Measurements from ENCODE around the gene MPRIP. TPM values are rescaled to one million over a fixed set of nuclear protein-coding genes. Genes with fewer than 3 reads are reported as not detected.

The MPRIP gene
- total and polyA plus RNA-seq, 2 donors (not counting 3 experiments of a cell fraction or from before 2014, with no cell fraction given) = 94.6 to 246 TPM

DNA sequence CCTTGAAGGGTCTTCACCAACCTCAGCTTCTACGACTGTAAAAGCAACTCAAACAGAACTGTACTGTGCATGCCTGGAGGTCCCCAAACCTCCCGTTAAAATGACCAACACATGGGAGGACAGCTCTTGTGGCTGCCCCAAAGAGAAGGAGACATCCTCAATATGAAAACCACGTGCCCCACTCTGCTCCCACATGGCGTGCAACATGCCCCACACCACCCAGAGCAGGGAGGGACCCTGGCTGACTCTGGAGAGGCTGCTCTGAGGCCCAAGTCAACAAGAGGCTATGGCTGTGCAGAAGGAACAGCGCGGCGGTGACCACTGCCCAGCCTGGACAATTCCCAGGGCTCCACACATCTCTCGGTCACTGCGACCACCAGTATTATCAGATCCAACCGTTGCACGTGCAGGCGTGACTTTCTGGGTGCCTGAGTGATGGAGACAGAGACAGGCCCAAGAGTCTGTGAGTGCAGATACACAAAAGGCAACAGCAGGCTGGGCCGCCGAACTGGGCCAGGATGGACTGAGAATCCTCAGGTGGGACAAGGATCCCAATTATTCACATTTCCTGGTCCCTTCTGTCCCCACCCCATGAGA lies 162.5 kb downstream of the MPRIP start:
- H3K9ac ChIP-seq (replicated peaks; ENCODE audit: extremely low read depth, insufficient read depth, low read length) = no peak overlapping the region
- dilution Hi-C loops (cut with MboI; ENCODE audit: extremely low pct_ligation_motif_present, low sequenced_read_pairs) (no loop called here), intact Hi-C loops (cut with micrococcal nuclease) (loop anchor here (1.0 to 5.0 kb wide), 4 partner anchors 7 to 613 kb away; no protein-coding TSS in a partner anchor)
- H3K9me1 ChIP-seq (replicated peaks; ENCODE audit: control insufficient read depth, extremely low read depth, insufficient read depth, low read length) = no peaks in the 10 kb centered on the region
- peak overlapping the region; percentile 86 for H3K4me2 ChIP-seq (ENCODE audit: insufficient read depth, low read length)
- H4K20me1 ChIP-seq (replicated peaks; ENCODE audit: control insufficient read depth, extremely low read depth, insufficient read depth, low read length) = no peaks in the 10 kb centered on the region
- BruUV-seq (replicated peaks) = no TSS peak
- ChIA-PET CTCF (interaction anchor here (1.1 to 2.5 kb wide), 3 partner anchors 13 to 204 kb away, joined by 3 to 8 read pairs (median 5); no protein-coding TSS in a partner anchor), POLR2A (no interaction called here)
- no peaks in the 10 kb centered on the region for H3K36me3 ChIP-seq (ENCODE audit: control insufficient read depth in 2 of 2, extremely low read depth in 1 of 2, insufficient read depth in 2 of 2, low read length in 2 of 2)
- H2AFZ ChIP-seq (ENCODE audit: low read depth, low read length) = no peak overlapping the region
- H3K4me3 ChIP-seq (replicated peaks in 1 of 3; ENCODE audit: insufficient read depth in 1 of 3, low read depth in 1 of 3, low read length in 3 of 3) = peak overlapping the region in 2 of 3 experiments; percentile 36 to 53
- no peak for DNase-seq (ENCODE audit: low read depth, low spot score)
- TF ChIP-seq FOS (IDR thresholded peaks at IDR 0.05; ENCODE audit: borderline replicate concordance, insufficient read depth, low read length) = no peak
- TF ChIP-seq EZH2 (IDR thresholded peaks at IDR 0.05; ENCODE audit: borderline replicate concordance, low read depth, low read length, severe bottlenecking) = no peak
- no peak for TF ChIP-seq POLR2AphosphoS5 (IDR thresholded peaks at IDR 0.05; ENCODE audit: insufficient read depth, low read depth, low read length)
- no peak for TF ChIP-seq JUN (IDR thresholded peaks at IDR 0.05; ENCODE audit: borderline replicate concordance, insufficient read depth, insufficient read length, low read depth)
- TF ChIP-seq, protein P1, sequence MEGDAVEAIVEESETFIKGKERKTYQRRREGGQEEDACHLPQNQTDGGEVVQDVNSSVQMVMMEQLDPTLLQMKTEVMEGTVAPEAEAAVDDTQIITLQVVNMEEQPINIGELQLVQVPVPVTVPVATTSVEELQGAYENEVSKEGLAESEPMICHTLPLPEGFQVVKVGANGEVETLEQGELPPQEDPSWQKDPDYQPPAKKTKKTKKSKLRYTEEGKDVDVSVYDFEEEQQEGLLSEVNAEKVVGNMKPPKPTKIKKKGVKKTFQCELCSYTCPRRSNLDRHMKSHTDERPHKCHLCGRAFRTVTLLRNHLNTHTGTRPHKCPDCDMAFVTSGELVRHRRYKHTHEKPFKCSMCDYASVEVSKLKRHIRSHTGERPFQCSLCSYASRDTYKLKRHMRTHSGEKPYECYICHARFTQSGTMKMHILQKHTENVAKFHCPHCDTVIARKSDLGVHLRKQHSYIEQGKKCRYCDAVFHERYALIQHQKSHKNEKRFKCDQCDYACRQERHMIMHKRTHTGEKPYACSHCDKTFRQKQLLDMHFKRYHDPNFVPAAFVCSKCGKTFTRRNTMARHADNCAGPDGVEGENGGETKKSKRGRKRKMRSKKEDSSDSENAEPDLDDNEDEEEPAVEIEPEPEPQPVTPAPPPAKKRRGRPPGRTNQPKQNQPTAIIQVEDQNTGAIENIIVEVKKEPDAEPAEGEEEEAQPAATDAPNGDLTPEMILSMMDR (IDR thresholded peaks at IDR 0.05; ENCODE audit: extremely low read depth in 1 of 2, insufficient read depth in 1 of 2, low read depth in 1 of 2, low read length in 2 of 2) = no peak
- TF ChIP-seq POLR2A (IDR thresholded peaks at IDR 0.05; ENCODE audit: low read depth, low read length) = no peak
- TF ChIP-seq GATA2 (IDR thresholded peaks at IDR 0.05; ENCODE audit: insufficient read depth, insufficient read length, low read depth, low read length) = no peak
- no peak for TF ChIP-seq MYC (IDR thresholded peaks at IDR 0.05; ENCODE audit: low read depth, low read length)
- TF ChIP-seq, protein P2, sequence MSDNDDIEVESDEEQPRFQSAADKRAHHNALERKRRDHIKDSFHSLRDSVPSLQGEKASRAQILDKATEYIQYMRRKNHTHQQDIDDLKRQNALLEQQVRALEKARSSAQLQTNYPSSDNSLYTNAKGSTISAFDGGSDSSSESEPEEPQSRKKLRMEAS (IDR thresholded peaks at IDR 0.05; ENCODE audit: insufficient read depth, insufficient read length) = no peak
- no peak overlapping the region for H3K27ac ChIP-seq (ENCODE audit: insufficient read depth, low read depth, low read length)
- H3K4me1 ChIP-seq (ENCODE audit: control insufficient read depth, extremely low read depth, insufficient read depth, low read length) = peaks cover 13% of the 10 kb centered on the region
- FAIRE-seq = no peak
- no peaks in the 10 kb centered on the region for H3K27me3 ChIP-seq (ENCODE audit: control insufficient read depth in 2 of 2, insufficient read depth in 2 of 2, low read length in 2 of 2)
- no peaks in the 10 kb centered on the region for H3K79me2 ChIP-seq (ENCODE audit: control insufficient read depth, insufficient read depth, low read length)
- no peaks in the 10 kb centered on the region for H3K9me3 ChIP-seq (replicated peaks; ENCODE audit: control insufficient read depth, insufficient read depth, low read length)

Data from endothelial cell of umbilical vein (primary cell).